NCI-H1436 treated with DMSO at 0.1 percent for 48 hours (cell line): ENCODE results near the gene SLC38A2.
A peak's percentile ranks its signal among the peaks of the same experiment; 100 is the strongest.
"Not testable (repeated sequence)": the region's sequence is repeated elsewhere in the genome, so short reads cannot be mapped to it uniquely, and the experiment has no call there.

Experiments used
- DNase-seq: peaks from one replicate; lab custom pipeline; 2025; lab: John Stamatoyannopoulos, UW

SLC38A2 gene

GRCh38 chr12:46372544-46373300 lies at the start of gene SLC38A2:
SLC38A2 (minus strand) TSS chr12:46372773; CDS start chr12:46371293, 1,480 bp downstream.
- DNase-seq, result peak; percentile 66

- no peak for DNase-seq
Observed at GRCh38 chr12:46419675-46420074, 47.1 kb upstream of the SLC38A2 start.

- no peak for DNase-seq
Observed at GRCh38 chr12:46415552-46415951, 43.0 kb upstream of the SLC38A2 start.

GRCh38 chr12:46414591-46415268 lies 42.2 kb upstream of the SLC38A2 start:
- no peak for DNase-seq

GRCh38 chr12:46413368-46413767 lies 40.8 kb upstream of the SLC38A2 start:
- no peak for DNase-seq

- no peak for DNase-seq
Observed at GRCh38 chr12:46412857-46413256, 40.3 kb upstream of the SLC38A2 start.

- DNase-seq, result no peak
Observed at GRCh38 chr12:46410495-46410894, 37.9 kb upstream of the SLC38A2 start.

GRCh38 chr12:46409974-46410373 lies 37.4 kb upstream of the SLC38A2 start:
- DNase-seq, result no peak

- no peak for DNase-seq
Observed at GRCh38 chr12:46409342-46409741, 36.8 kb upstream of the SLC38A2 start.

GRCh38 chr12:46408441-46408840 lies 35.9 kb upstream of the SLC38A2 start:
- DNase-seq, result no peak

GRCh38 chr12:46407361-46407760 lies 34.8 kb upstream of the SLC38A2 start:
- no peak for DNase-seq

GRCh38 chr12:46406352-46407027 lies 33.9 kb upstream of the SLC38A2 start:
- DNase-seq, result no peak

GRCh38 chr12:46404733-46405132 lies 32.2 kb upstream of the SLC38A2 start:
- no peak for DNase-seq

- no peak for DNase-seq
Observed at GRCh38 chr12:46404225-46404631, 31.7 kb upstream of the SLC38A2 start.

- DNase-seq, result no peak
Observed at GRCh38 chr12:46403719-46404070, 31.1 kb upstream of the SLC38A2 start.

GRCh38 chr12:46402941-46403718 lies 30.6 kb upstream of the SLC38A2 start:
- DNase-seq, result no peak

- DNase-seq, result no peak
Observed at GRCh38 chr12:46402451-46402850, 29.9 kb upstream of the SLC38A2 start.

GRCh38 chr12:46401662-46402061 lies 29.1 kb upstream of the SLC38A2 start:
- DNase-seq, result no peak

- DNase-seq, result no peak
Observed at GRCh38 chr12:46400406-46400805, 27.8 kb upstream of the SLC38A2 start.

- DNase-seq, result not testable (repeated sequence)
Observed at GRCh38 chr12:46399461-46400248, 27.1 kb upstream of the SLC38A2 start.

- DNase-seq, result no peak
Observed at GRCh38 chr12:46396826-46397225, 24.3 kb upstream of the SLC38A2 start.
